Left lung (tissue), 10 donors: Measurements from ENCODE around the gene FOXP4. TPM values are rescaled to one million over a fixed set of nuclear protein-coding genes. Genes with fewer than 3 reads are reported as not detected.
A peak's percentile ranks its signal among the peaks of the same experiment; 100 is the strongest.

Experiments used
- ATAC-seq: fragments of 200-7000 bp; cut with Tn5 transposase; one replicate; pipeline ENCODE4 v1.9.1; 2020; ENCODE audit warnings: moderate library complexity
- DNase-seq, 4 donors: peaks; one replicate each; pipeline ENCODE4 v3.0.0-alpha.2; 2013 to 2020
- H3K27ac ChIP-seq, 2 donors: fragments of 200-600 bp; sonication (generic) in 1 of 2; one replicate each; pipeline versions ENCODE4 v1.5.0 to v1.8.0; 2020 to 2021
- H3K27me3 ChIP-seq, 2 donors: fragments of 200-600 bp; sonication (generic) in 1 of 2; one replicate each; pipeline versions ENCODE4 v1.5.0 to v1.8.0; 2020 to 2021
- H3K36me3 ChIP-seq, 2 donors: fragments of 200-600 bp; sonication (generic) in 1 of 2; one replicate each; pipeline versions ENCODE4 v1.5.0 to v1.8.0; 2020 to 2021
- H3K4me1 ChIP-seq, 2 donors: fragments of 200-600 bp; one replicate each; pipeline ENCODE4 v1.8.0; 2021
- H3K4me3 ChIP-seq, 2 donors: fragments of 200-600 bp; sonication (generic) in 1 of 2; one replicate each; pipeline versions ENCODE4 v1.5.0 to v1.8.0; 2020 to 2021; ENCODE audit warnings: mild to moderate bottlenecking in 1 of 2
- H3K9me3 ChIP-seq, 2 donors: fragments of 200-600 bp; sonication (generic) in 1 of 2; one replicate each; pipeline versions ENCODE4 v1.5.0 to v1.8.0; 2020 to 2021
- intact Hi-C, 2 donors: fragments of 100-400 bp; cut with DNase I; formaldehyde crosslinking; loops; one replicate each; pipeline versions ENCODE4 v1.11.2 to v1.14.2; 2022
- polyA plus RNA-seq, 6 donors: library from polyadenylated mRNA; unstranded; fragments of 120-200 nt; gene quantifications; one replicate each; pipeline ENCODE4 v1.2.1, GENCODE V29; 2013; ENCODE audit not compliant: insufficient read length in 6 of 6
- total RNA-seq, 2 donors: library from RNA; stranded (reverse); fragmentation: NEBNext Ultra II Directional; extraction: Animal tissue kit (Norgen Biotek cat#: 25700); gene quantifications; one replicate each; pipeline ENCODE4 v1.2.1, GENCODE V29; 2021
- TF ChIP-seq, protein P1 (sequence below), 2 donors: fragments of 200-600 bp; sonication (generic) in 1 of 2; IDR thresholded peaks; one replicate each; pipeline versions ENCODE4 v1.5.0 to v1.8.0; 2021; ENCODE audit warnings: antibody characterized with exemption in 2 of 2
- donor health status: DM: no; HTN: yes; CAD: no.
- donor health status: DM: no; HTN: no; CAD: no.

The FOXP4 gene
- total and polyA plus RNA-seq, 8 donors: 26.9 to 77.9 (median 60.2) TPM

DNA sequence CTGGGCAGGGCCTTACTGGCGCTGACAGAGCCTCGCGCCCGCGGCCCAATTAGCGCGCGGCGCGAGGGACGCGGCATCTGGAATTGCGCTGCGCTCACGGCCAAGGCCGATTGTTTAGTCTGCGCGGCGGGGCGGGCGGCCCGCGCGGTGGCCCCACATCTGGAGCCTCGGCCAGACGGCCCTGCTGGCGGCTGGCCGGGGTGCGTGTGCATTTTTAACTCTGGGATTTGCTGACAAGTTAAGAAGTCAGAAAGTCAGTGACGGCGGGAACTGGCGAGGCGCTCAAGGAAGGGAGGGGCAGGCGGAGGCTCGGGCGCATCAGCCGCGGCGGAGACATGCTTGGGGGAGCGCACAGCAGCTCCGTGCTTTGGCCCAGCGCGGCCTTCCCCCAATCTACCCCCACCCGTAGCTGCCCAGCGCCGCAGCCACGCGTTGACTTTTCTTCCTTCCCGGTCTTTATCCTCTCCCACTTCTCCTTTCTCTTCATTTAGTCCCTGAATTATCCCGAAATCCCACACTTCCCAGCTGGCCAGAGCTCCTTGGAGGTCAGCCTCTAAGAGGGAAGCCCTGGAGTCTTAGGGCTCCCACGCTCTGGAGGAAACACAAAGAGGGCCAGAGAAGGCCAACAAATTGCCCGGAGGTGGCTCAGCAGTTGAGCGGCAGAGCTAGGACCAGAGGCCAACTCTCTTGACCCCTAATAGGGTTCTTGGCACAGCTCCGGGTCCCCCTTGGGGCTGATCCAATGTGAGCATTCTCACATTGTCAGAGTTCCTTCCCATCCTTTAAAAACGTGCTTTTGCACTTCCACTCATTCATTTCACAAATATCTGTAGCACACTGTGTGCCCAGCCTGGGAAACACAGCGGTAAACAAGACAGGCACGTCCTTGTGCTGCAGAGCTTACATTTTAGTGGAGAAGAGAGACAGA, 40.8 kb upstream of the FOXP4 start:
- Histone ChIP-seq H3K4me1 (peaks cover 27 to 30% of the 10 kb centered on the region in 2 donors), H3K27ac (peak overlapping the region in 1 of 2 donors; percentile 85), H3K4me3 (peak overlapping the region; percentile 9 to 18), H3K27me3 (peaks cover 10 to 91% of the 10 kb centered on the region in 2 donors), H3K9me3 (no peaks in the 10 kb centered on the region), H3K36me3 (no peaks in the 10 kb centered on the region)
- DNase-seq (peak; percentile 79 to 96 (median 88)), ATAC-seq (peak; percentile 77)
- intact Hi-C loops: no loop called here
- TF ChIP-seq, protein P1, sequence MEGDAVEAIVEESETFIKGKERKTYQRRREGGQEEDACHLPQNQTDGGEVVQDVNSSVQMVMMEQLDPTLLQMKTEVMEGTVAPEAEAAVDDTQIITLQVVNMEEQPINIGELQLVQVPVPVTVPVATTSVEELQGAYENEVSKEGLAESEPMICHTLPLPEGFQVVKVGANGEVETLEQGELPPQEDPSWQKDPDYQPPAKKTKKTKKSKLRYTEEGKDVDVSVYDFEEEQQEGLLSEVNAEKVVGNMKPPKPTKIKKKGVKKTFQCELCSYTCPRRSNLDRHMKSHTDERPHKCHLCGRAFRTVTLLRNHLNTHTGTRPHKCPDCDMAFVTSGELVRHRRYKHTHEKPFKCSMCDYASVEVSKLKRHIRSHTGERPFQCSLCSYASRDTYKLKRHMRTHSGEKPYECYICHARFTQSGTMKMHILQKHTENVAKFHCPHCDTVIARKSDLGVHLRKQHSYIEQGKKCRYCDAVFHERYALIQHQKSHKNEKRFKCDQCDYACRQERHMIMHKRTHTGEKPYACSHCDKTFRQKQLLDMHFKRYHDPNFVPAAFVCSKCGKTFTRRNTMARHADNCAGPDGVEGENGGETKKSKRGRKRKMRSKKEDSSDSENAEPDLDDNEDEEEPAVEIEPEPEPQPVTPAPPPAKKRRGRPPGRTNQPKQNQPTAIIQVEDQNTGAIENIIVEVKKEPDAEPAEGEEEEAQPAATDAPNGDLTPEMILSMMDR (IDR thresholded peaks at IDR 0.05): no peak

DNA sequence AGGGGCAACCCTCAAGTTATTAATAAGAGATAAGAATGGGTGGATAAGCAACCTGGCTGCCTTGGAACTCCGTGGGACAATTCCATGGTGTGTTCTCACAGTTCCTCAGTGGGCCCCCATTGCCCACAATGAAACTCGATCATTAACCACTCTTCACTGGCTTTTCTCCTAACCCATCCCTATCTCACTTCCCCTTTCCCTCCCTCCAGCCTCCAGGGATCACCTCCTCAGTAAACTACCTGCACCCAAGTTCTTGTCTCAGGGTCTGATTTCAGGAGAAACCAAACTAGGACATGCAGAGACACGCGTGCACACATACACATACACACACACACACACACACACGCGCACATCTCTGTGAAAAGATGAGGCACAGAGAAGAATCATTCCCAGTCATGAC, 37.7 kb upstream of the FOXP4 start:
- no peak overlapping the region for H3K27ac ChIP-seq
- no peak overlapping the region for H3K4me3 ChIP-seq
- TF ChIP-seq, protein P1 (IDR thresholded peaks at IDR 0.05): no peak
- H3K36me3 ChIP-seq: no peaks in the 10 kb centered on the region
- H3K27me3 ChIP-seq: peaks cover 10 to 72% of the 10 kb centered on the region in 2 donors
- no peaks in the 10 kb centered on the region for H3K9me3 ChIP-seq
- DNase-seq: no peak
- H3K4me1 ChIP-seq: peaks cover 19 to 23% of the 10 kb centered on the region in 2 donors
- no peak for ATAC-seq
- intact Hi-C loops: no loop called here

DNA sequence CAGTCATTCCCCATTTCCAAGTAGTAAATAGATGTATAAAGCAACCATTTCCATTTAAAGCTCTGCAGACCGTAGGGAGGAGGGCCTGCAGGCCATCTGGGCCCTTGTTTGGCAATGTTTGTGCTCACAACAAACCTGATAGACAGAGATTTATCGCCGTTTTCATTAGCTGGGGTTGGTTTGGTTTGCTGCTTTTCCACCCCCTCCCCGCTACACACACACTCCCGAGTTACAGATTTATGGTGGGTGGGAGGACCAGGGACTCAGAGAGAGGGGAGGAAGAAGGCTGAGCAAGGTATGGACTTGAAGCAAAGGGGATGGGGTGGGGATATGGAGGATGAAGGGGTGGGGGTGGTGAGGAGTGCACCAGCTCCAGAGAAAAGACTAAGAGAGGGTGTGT, 36.6 kb upstream of the FOXP4 start:
- TF ChIP-seq, protein P1 (IDR thresholded peaks at IDR 0.05): no peak
- Histone ChIP-seq H3K27me3 (peaks cover 4 to 61% of the 10 kb centered on the region in 2 donors), H3K4me3 (no peak overlapping the region), H3K27ac (no peak overlapping the region), H3K4me1 (peaks cover 11 to 12% of the 10 kb centered on the region in 2 donors), H3K36me3 (no peaks in the 10 kb centered on the region), H3K9me3 (no peaks in the 10 kb centered on the region)
- intact Hi-C loops: no loop called here
- ATAC-seq (no peak), DNase-seq (no peak)

DNA sequence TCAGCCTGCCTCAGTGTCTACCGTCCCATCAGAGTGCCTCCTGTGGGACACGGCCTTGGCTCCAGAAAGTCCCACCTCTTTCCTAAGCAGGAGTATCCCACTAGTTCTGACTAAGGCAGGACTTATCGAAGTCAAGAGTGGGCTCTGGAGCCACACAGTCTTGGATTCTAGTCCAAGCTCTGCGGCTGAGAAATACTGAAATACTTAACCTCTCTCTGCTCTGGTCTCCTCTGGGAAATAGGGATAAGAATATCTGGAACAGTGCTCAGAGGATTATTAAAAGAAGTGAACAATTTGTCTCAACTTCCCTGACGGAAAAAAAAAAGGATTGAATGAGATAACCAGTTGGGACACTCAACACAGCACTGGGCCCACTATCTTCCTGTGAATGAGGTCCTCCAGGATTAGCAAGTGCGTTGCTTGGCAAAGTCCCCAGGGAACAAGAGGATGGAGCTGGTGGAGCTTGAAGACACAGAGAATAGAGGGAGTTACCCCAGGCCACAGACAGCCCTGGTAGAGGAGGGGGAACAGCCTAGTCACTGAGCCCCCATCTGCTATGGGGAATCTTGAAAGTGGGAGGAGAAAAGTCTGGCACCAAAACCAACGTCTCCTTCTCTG, 34.6 kb upstream of the FOXP4 start:
- H3K27me3 ChIP-seq: peaks cover 0 to 41% of the 10 kb centered on the region in 2 donors
- no peaks in the 10 kb centered on the region for H3K4me1 ChIP-seq
- no peak for ATAC-seq

More for the DNA sequence above, 34.6 kb upstream of the FOXP4 start:
- Histone ChIP-seq H3K36me3 (no peaks in the 10 kb centered on the region), H3K9me3 (no peaks in the 10 kb centered on the region), H3K27ac (no peak overlapping the region), H3K4me3 (no peak overlapping the region)
- TF ChIP-seq, protein P1 (IDR thresholded peaks at IDR 0.05): no peak
- DNase-seq: no peak
- intact Hi-C loops: no loop called here
